Activated gamma-delta T cell treated with Interleukin-2 at 50 U/mL for 16 hours (primary cell): ENCODE measurements around the gene HCN1.

ENCODE experiments used
- DNase-seq: peaks from one replicate; pipeline ENCODE4 v3.0.0-alpha.2; 2020

HCN1 gene

GRCh38 chr5:45279109-45279508 is 417.1 kb downstream of the HCN1 start:
- DNase-seq, result no peak

GRCh38 chr5:45277860-45278259 is 418.3 kb downstream of the HCN1 start:
- DNase-seq, result no peak

GRCh38 chr5:45274241-45274640 is 421.9 kb downstream of the HCN1 start:
- DNase-seq, result no peak

- no peak for DNase-seq
Measured at GRCh38 chr5:45271626-45272025, 424.6 kb downstream of the HCN1 start.

GRCh38 chr5:45264447-45264846 is 431.7 kb downstream of the HCN1 start:
- no peak for DNase-seq

GRCh38 chr5:45262061-45262590 is 434.1 kb downstream of the HCN1 start:
- DNase-seq, result no peak

GRCh38 chr5:45261125-45261524 is 435.1 kb downstream of the HCN1 start:
- no peak for DNase-seq

- no peak for DNase-seq
Measured at GRCh38 chr5:45260292-45260691, 435.9 kb downstream of the HCN1 start.

GRCh38 chr5:45252978-45253377 is 443.2 kb downstream of the HCN1 start:
- DNase-seq, result no peak

- DNase-seq, result no peak
Measured at GRCh38 chr5:45252541-45252940, 443.6 kb downstream of the HCN1 start.

GRCh38 chr5:45225571-45226031 is 470.6 kb downstream of the HCN1 start:
- DNase-seq, result no peak

GRCh38 chr5:45205403-45205961 is 490.7 kb downstream of the HCN1 start:
- no peak for DNase-seq
